GM19023 (cell line): Measurements from ENCODE around the gene RPL27A.
A peak's percentile ranks its signal among the peaks of the same experiment; 100 is the strongest.

Experiments
- ATAC-seq: cut with Tn5 transposase; IDR thresholded peaks from one replicate; pipeline ENCODE4 v1.9.1; 2021; ENCODE audit warnings: mild to moderate bottlenecking, moderate library complexity; ENCODE audit not compliant: unreplicated experiment

RPL27A gene

GRCh38 chr11:8672346-8672745 is 10.2 kb upstream of the RPL27A start:
- ATAC-seq = no peak

DNA sequence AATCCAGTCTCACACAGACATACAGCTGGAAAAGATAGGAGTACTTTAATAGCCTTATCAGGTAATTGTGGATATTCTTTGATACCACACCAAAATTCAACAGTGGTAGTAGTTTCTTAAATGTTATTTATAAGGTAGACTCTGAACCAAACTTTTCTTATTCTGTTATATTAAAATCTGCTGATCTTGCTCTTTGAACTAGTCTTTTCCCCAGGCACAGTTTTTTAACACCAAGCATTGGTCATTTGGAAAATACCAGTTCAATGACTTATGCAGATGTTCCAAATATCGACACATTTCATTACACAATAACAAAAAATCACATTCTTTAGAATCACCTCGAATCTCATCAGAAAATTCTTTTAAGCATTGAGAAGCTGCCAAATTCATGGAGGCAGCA is 7.7 kb upstream of the RPL27A start:
- no peak for ATAC-seq

DNA sequence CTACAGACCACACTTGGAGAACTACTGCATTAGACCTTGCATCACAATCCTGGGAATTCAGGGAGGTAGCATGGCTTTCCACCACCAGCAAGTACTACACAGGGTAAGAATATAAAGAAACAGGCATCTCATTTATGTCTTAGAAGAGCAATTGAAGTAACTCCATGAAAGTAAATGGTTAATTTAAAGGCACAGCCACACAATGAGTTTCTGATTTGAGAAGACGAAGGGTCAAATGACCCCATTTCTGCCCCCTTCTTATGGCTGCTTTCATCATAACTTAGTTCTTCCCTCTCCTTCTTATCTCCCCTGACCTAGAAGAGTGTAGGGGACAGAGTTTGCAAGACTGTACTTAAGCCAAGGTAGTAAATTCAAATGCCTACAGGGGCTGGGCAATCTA is 6.1 kb upstream of the RPL27A start:
- no peak for ATAC-seq

GRCh38 chr11:8679006-8679405 is 3.6 kb upstream of the RPL27A start:
- ATAC-seq = no peak

DNA sequence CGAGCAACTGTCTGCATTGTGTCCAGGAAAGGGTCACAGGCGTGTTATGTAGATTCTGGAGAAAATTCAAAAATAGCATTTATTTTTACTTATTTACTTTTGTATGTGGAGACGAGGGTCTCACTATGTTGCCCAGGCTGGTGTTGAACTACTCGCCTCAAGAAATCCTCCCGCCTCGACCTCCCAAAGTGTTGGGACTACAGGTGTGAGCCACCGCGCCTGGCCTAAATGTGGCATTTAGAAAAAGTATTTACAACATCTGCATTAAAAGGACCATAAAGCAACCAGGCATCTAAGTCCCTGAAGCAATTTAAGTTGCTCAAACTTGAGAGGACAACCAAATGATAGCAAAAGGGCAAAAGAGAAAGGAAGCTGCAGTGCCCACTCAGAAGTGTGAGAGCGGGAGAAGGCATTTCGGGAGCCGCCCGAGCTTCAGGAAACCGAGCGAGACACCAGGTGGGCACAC is 722 bp upstream of the RPL27A start:
- ATAC-seq = no peak

DNA sequence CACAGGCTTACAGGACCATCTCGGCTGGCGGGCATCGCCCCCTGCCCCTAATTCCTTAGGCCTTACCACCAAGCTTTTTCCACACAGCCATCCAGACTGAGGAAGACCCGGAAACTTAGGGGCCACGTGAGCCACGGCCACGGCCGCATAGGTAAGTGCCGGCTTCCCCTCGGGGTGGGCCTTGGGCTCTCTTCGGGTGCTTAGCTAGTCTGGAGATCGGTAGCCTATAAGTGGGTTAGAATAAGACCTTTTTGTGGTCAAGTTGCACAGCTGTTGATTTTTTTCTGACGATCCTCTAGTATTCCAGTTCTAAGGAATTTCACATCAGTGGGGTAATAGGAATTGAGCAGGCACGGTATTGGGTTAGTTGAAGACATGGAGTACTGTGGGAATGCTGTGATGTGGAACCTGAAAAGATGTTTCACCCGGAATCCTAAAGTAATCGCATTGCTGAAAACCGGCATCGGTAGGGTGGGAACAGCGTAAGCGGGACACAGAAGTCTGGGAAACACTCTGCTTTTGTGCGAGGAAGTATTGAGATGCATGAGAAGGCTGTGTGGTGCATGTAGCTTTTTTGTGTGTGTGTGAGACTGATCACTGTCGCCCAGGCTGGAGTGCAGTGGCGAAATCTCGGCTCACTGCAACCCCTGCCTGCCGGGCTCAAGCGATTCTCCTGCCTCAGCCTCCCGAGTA is 669 bp downstream of the RPL27A start:
- no peak for ATAC-seq

GRCh38 chr11:8684600-8685290 is 2.2 kb downstream of the RPL27A start:
- no peak for ATAC-seq

- no peak for ATAC-seq
Observed at GRCh38 chr11:8685306-8685705, 2.7 kb downstream of the RPL27A start.

DNA sequence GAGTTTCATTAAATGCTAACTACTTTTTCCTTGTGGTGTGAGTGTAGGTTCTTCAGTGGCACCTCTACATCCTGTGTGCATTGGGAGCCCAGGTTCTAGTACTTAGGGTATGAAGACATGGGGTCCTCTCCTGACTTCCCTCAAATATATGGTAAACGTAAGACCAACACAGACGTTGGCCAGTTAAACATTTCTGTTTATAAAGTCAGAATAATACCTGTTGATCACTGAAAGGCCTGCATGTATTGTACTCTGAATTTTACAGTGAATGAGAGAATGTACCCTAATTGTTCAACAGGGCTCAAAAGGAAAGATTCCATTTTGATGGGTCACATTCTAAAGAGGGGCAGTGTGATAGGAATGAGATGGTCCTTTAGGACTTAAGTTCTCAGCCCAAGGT is 3.2 kb downstream of the RPL27A start:
- no peak for ATAC-seq

DNA sequence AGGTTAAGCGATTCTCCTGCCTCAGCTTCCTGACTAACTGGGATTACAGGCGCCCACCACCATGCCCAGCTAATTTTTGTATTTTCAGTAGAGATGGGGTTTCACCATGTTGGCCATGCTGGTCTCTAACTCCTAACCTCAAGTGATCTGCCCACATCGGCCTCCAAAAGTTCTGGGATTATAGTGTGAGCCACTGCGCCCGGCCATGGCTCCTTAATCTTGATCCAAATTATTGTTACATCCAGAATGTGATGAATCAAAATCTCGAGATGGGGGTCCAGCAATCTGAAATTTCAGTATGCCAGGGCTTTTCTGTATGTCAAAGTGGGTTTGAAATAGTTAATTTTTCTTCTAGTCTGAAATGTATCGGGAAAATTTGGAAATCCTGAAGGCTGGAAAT is 3.7 kb downstream of the RPL27A start:
- no peak for ATAC-seq

DNA sequence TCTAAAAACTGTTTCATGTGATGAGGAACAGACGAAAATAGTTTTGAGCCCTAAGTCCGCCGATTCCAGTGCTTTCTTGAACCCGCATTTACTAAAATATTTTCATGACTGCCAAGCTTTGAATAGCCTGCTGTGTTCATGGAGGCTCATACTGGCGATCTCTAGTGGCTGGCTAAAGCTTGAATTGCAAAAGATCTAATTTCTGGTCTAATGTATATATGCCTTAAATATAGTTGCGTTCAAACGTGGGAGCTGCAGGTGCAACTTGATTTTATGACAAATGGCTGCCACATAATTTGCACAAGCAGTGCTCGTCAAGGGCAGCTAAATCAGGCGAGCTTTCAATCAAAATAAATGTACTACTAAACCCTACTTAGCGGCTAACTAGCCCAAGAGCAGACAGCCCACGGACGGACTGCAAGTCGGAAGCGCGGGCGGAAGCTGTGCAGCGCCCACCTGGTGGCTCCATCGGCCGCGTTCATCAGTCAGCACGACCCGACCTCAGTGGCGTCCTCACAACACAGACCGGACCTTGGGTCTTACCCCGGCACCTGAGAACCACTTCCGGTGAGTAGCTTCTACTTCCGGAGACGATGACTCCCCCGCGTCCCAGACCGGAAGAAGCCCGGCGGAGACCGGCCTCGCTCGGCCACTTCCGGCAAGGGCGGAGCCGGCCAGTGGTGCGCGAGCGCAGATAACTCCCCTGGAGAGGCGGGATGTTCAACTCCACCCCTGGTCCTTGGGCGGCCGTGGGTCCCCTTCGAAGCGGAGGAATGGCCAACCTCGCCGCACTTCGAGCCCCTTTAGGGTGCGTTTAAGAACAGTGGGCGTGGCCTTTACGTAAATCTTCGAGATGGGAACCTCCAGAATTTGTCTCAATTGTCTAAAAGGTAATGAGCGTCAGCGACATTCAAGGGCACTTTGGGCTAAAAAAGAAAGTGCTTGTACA is 6.1 kb downstream of the RPL27A start:
- peak; percentile 97 for ATAC-seq

GRCh38 chr11:8689726-8690255 is 7.2 kb downstream of the RPL27A start:
- no peak for ATAC-seq

DNA sequence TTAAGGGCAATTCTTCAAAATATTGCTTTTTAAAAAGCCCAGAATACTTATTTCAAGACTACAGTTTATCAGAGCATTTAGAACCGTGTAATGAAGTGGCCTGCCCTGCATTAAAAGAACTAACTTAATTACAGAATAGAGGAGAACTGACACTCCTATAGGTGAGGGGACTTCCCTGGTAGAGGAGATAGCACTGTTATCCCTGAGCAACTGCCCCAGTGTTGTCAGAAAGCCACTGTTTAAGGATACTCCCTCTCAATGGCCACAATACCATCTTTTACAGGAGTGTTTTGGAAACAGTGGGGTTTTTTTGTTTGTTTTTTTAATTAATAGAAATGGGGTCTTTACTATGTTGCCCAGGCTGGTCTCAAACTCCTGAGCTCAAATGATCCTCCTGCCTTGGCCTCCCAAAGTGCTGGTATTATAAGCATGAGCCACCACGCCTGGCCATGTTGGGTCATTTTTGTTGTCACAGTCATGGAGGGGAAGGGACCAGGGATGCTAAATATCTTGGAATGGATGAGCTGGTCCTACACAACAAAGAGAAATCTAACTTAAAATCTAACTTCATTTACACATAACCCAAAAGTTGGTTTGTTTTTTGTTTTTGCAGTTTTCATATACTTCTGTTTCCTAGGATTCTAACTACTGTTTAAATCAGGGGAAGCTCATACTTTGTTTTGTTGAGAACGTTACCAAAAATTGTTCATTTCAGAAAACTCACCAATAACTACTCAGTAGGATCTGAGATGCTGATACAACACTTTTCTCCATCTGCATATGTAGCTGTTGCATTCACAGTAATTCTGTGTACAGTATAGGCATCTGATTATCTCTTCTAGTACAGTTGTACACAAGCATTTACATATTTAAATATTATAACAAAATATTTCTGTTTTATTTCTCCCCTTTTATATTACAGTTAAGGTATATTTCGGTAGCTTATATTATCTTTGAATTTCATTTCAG is 8.1 kb downstream of the RPL27A start:
- no peak for ATAC-seq

GRCh38 chr11:8691601-8692000 is 9.0 kb downstream of the RPL27A start:
- no peak for ATAC-seq

GRCh38 chr11:8692417-8692816 is 9.8 kb downstream of the RPL27A start:
- no peak for ATAC-seq

DNA sequence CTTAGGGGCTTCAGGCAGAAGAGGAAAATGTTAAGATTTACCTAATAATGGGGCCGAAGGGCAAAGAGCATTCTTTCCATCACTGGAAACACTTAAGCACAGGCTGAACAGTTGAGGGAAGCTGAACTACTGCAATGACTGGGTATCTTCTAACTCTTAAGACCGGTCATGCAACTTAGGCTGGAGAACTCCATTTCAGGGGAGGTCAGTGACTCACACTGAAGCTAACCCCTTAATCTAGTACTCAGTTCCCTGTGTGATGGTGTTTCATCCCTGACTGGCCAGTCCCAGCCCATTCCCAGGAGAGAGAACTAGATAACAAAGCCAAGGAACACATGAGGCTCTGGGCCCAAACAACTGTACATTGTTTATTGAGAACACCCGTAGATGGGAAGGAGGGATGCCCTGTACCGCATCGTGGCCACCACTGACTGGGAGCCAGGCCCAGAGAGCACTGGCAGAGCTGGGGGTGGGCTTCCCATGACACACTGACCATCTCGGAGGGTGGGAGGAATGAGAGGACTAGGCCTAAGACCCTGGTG is 10.5 kb downstream of the RPL27A start:
- no peak for ATAC-seq

DNA sequence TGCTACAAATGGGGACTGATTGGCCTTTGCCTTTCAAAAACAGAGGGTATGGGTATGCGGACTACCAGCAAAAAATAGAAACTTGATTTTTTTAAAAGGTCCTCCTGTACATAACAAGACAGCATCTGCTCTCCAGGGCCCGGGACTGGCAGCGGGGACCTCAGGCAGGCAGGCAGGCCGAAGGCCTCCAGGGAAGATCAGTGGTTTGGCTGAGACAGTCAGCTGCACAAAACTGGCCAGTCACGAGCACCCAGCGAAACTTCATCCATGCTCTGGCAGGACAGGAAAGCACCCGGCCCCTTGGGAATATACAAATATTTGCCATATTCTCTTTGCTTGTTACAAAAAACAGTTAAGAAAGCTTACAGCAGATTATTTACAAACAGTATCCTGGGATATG is 11.0 kb downstream of the RPL27A start:
- ATAC-seq = no peak

DNA sequence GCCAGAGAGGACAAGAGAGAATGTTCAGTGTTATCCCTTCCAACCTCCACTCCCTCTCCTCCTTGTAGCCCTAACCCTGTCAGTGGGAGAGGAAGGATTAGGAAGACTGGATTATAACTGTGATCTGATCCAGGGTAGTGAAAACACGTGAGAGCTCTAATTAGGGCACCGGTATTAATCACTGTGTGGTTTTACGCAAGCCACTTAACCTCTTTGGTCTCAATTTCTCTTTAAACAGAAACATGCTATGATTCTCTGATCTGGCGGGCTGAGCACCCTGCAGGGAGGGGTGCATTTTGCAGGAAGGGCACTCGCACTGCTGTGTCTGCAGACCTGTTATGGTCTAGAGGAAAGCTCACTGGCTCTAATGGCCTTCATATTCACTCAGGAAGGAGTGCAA is 11.5 kb downstream of the RPL27A start:
- no peak for ATAC-seq

DNA sequence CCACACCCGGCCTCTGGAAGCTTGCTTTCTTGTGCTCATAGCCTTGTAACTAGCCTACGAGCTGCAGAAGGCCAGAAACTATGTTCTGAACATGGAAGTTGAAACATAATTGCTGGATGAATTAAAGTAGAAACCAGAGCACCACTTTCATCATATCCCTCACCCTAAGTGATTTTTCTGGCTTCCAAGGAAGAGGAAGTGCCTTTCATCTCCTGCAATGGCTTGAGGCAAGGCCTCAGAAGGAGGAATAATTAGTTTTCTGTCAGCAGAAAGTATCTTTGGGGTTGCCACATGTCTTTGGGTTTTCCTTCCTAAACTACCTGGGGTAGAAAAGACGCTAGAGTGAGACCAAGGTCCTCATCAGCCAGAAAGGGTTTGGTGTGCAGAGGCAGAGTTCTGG is 14.5 kb downstream of the RPL27A start:
- no peak for ATAC-seq

- ATAC-seq = no peak
Observed at GRCh38 chr11:8698379-8698851, 15.8 kb downstream of the RPL27A start.
